Body of pancreas (tissue), 4 donors: ENCODE measurements around the gene ABCB4. TPM values are rescaled to one million over a fixed set of nuclear protein-coding genes. Genes with fewer than 3 reads are reported as not detected.

Experiments used
- ATAC-seq: fragments of 150-250 bp; one replicate; pipeline ENCODE4 v1.9.1; 2016
- DNase-seq, 4 donors: peaks; one replicate each; pipeline ENCODE4 v3.0.0-alpha.2; 2019
- H3K27ac ChIP-seq, 4 donors: fragments of 200-600 bp; sonication (generic); 1 replicate in 3 of 4; 2 replicates in 1 of 4; pipeline versions ENCODE4 v1.5.1 to v1.6.1; 2016 to 2019; ENCODE audit warnings: mild to moderate bottlenecking in 1 of 4, mixed read lengths in 1 of 4, moderate library complexity in 1 of 4
- H3K27me3 ChIP-seq, 2 donors: fragments of 200-600 bp; sonication (generic); one replicate each; pipeline ENCODE4 v1.6.0; 2016; ENCODE audit warnings: mild to moderate bottlenecking in 1 of 2
- H3K36me3 ChIP-seq, 2 donors: fragments of 200-600 bp; sonication (generic); replicated peaks in 1 of 2; 2 replicates each; pipeline ENCODE4 v1.5.1; 2016; ENCODE audit warnings: low read depth in 2 of 2; ENCODE audit not compliant: insufficient read depth in 1 of 2
- H3K4me1 ChIP-seq: fragments of 200-600 bp; sonication (generic); one replicate; pipeline ENCODE4 v1.6.0; 2016
- H3K4me3 ChIP-seq, 2 donors: fragments of 200-600 bp; sonication (generic); 1 replicate in 1 of 2; 2 replicates in 1 of 2; pipeline ENCODE4 v1.5.1; 2016 to 2019
- H3K9me3 ChIP-seq, 3 donors: fragments of 200-600 bp; sonication (generic); 1 replicate in 2 of 3; 2 replicates in 1 of 3; pipeline ENCODE4 v1.5.1; 2016
- POLR2A ChIP-seq, 3 donors: fragments of 450-650 bp; IDR thresholded peaks; one replicate each; pipeline ENCODE4 v1.6.1; 2016; ENCODE audit warnings: antibody characterized with exemption in 3 of 3, mild to moderate bottlenecking in 2 of 3
- WGBS, 2 donors: methylation state at CpG; one replicate each; pipeline ENCODE4 v1.1.5; 2017; 5-methylcytosine and 5-hydroxymethylcytosine counted together
- intact Hi-C: fragments of 100-400 bp; cut with DNase I; formaldehyde crosslinking; loops from one replicate; pipeline ENCODE4 v1.15.1; 2023
- total RNA-seq, 2 donors: library from RNA; depleted of rRNA; stranded (reverse); fragments of >200 nt; gene quantifications; one replicate each; pipeline ENCODE4 v1.1.0, GENCODE V29; 2016
- TF ChIP-seq, protein P1 (sequence below), 7 experiments: fragments of 450-650 bp in 4 of 7; fragments of 200-600 bp in 3 of 7; sonication (generic) in 3 of 7; IDR thresholded peaks; one replicate each; pipeline ENCODE4 v1.5.1; 2016 to 2019; ENCODE audit warnings: antibody characterized with exemption in 7 of 7

ABCB4 gene
- total RNA-seq, result under 1 TPM in 1 of 2 donors, not detected in 1; under 0.01 TPM

DNA sequence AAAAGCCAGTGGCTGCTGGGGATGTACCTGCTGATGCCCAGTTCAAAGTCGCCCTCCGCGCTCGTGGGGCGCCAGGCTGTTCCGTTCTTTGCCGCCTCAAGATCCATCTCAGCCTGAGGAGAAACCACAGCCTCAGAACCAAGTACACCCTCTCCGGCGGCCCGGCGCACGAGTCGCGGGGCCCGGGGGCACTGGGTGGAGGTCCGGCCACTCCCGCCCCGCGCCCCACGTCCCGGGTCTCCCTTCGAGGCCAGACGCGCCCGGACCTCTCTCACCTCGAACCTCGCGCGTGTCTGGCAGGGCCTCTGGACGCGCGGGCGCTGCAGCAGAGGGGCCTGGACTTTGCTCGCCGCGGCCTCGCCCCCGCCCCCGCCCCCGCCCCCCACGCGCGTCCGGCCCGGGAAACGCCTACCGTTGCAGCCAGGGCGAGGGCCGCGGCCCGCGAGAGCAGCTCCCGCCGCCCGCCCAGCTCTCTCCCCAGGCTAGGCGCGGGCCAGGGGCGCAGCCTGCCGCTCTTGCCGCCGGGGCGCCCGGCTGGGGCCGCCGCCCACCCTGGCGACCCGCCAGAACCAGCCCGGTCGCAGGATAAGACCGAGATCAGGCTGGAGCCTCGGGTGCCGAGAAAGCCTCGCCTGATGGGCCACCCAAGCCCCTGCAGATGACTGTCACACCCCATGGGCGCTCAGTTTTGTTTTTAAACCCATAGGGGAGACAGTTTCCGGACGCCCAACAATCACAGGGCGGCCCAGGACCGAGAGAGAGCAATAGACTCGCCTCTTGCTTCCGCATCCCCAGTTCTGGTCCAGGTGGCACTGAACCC lies at the start of gene ABCB4:
ABCB4 (minus strand) TSS at position 322 of the 820 bp plus-strand sequence; CDS start at position 107, 215 bp downstream.
- Histone ChIP-seq H3K4me1 (peaks cover 14% of the 10 kb centered on the region), H3K27me3 (no peaks in the 10 kb centered on the region), H3K27ac (no peak within 1 kb of the TSS), H3K4me3 (no peak within 1 kb of the TSS), H3K36me3 (no peaks in the 10 kb centered on the region), H3K9me3 (no peaks in the 10 kb centered on the region)
- intact Hi-C loops, result no loop called here
- TF ChIP-seq POLR2A (IDR thresholded peaks at IDR 0.05), result no peak
- TF ChIP-seq, protein P1, sequence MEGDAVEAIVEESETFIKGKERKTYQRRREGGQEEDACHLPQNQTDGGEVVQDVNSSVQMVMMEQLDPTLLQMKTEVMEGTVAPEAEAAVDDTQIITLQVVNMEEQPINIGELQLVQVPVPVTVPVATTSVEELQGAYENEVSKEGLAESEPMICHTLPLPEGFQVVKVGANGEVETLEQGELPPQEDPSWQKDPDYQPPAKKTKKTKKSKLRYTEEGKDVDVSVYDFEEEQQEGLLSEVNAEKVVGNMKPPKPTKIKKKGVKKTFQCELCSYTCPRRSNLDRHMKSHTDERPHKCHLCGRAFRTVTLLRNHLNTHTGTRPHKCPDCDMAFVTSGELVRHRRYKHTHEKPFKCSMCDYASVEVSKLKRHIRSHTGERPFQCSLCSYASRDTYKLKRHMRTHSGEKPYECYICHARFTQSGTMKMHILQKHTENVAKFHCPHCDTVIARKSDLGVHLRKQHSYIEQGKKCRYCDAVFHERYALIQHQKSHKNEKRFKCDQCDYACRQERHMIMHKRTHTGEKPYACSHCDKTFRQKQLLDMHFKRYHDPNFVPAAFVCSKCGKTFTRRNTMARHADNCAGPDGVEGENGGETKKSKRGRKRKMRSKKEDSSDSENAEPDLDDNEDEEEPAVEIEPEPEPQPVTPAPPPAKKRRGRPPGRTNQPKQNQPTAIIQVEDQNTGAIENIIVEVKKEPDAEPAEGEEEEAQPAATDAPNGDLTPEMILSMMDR (IDR thresholded peaks at IDR 0.05), result no peak
- WGBS, 2 donors, result 9 to 49% methylated on average over 6 to 46 of the region's 80 CpGs
- ATAC-seq, result peak; percentile 55
- DNase-seq, result peak in 2 of 4 donors; percentile 3 to 32

DNA sequence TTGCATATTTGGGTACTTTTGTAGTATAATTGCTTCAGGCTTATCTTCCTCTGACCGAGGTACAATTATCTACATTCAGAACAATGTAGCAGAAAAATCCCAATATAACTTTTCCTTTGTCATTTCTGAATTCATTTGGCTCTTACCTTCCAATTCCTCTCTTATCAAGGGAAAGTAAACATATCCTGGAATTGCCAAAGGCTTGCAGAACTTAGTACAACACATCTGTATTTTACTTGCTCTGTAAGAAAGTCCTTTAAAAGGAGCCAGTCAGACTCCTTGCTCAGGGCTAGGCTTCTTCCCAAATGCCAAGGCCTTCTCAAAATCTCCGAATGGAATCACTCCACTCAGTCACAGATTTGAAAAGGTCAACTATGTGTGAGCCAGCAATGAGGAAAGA lies 43.3 kb upstream of the ABCB4 start:
- intact Hi-C loops, result no loop called here
- WGBS, 2 donors, result 14 to 24% methylated on average over 2 of the region's 2 CpGs

DNA sequence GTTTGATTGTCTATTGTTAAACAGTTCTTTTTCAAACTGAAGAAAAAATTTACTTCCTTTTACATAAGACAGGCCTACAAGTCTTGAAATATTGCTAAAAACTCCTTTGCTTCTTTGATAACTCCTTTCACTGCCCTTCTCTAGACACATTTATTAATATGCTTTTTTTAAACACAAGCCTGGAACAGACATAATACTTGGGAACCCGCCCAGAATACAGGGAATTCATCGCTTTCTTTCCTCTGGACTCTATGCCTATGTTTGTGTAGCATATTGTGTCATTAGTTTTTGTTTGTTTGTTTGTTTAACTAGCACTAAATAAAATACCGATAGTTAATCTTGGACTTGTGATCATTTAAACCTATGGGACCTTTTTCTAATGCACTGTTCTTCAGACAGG lies 42.4 kb upstream of the ABCB4 start:
- 72 to 74% methylated on average over 3 of the region's 3 CpGs for WGBS, 2 donors
- Histone ChIP-seq H3K4me3 (no peak overlapping the region), H3K27ac (no peak overlapping the region), H3K9me3 (no peaks in the 10 kb centered on the region), H3K27me3 (no peaks in the 10 kb centered on the region), H3K4me1 (no peaks in the 10 kb centered on the region), H3K36me3 (no peaks in the 10 kb centered on the region)
- DNase-seq, result no peak
- intact Hi-C loops, result no loop called here
- TF ChIP-seq, protein P1 (IDR thresholded peaks at IDR 0.05), result no peak
- no peak for ATAC-seq

More for the DNA sequence above, 43.3 kb upstream of the ABCB4 start:
- no peaks in the 10 kb centered on the region for H3K9me3 ChIP-seq
- DNase-seq, result no peak
- H3K4me1 ChIP-seq, result no peaks in the 10 kb centered on the region
- ATAC-seq, result no peak
- TF ChIP-seq, protein P1 (IDR thresholded peaks at IDR 0.05), result no peak
- TF ChIP-seq POLR2A (IDR thresholded peaks at IDR 0.05), result no peak
- H3K27ac ChIP-seq, result no peak overlapping the region
- no peaks in the 10 kb centered on the region for H3K36me3 ChIP-seq
- H3K4me3 ChIP-seq, result no peak overlapping the region
- no peaks in the 10 kb centered on the region for H3K27me3 ChIP-seq

DNA sequence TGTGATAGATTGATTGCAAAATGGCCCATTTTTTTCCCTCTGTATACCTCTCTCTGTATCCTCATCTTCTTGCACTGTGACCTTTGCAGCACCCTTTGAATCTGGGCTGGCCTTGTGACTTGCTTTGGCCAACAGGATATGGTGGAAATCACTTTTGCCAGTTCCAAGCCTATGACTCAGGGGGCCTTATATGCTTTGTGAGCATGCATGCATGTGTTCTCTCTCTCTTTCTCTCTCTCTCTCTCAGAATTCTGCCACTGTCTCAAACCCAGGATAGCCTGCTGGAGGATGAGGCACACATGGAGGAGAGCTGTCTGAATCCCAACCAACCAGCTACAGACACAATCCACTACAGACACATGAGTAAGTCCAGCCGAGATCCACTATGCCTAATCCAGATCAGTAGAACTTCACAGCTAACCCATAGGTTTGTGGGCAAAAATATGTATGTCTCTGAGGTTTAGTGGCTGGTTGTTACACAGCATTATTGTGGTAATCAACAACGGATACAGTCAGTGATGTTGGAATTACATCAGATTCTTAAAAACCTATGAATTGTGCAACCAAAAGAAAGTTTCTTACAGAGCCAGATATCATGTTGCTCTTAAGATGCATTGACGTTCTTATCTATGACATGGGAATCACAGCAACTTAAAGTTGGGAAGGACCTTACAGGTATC lies 41.8 kb upstream of the ABCB4 start:
- no peaks in the 10 kb centered on the region for H3K27me3 ChIP-seq
- TF ChIP-seq, protein P1 (IDR thresholded peaks at IDR 0.05), result no peak
- no peak for TF ChIP-seq POLR2A (IDR thresholded peaks at IDR 0.05)
- H3K4me3 ChIP-seq, result no peak overlapping the region
- ATAC-seq (no peak), DNase-seq (no peak)
- H3K9me3 ChIP-seq, result no peaks in the 10 kb centered on the region
- intact Hi-C loops, result no loop called here
- H3K27ac ChIP-seq, result no peak overlapping the region
- 61 to 67% methylated on average over 3 of the region's 3 CpGs for WGBS, 2 donors
- no peaks in the 10 kb centered on the region for H3K4me1 ChIP-seq
- no peaks in the 10 kb centered on the region for H3K36me3 ChIP-seq
